NB4 (cell line): Measurements from ENCODE around the gene ATP6V0A4.

Source experiments
- MAX ChIP-seq: IDR thresholded peaks from 2 replicates; pipeline ENCODE4 v1.6.1; 2011; ENCODE audit warnings: low read depth, low read length
- MYC ChIP-seq: IDR thresholded peaks from 2 replicates; pipeline ENCODE4 v1.6.1; 2011; ENCODE audit warnings: low read depth, low read length
- POLR2A ChIP-seq: IDR thresholded peaks from 2 replicates; pipeline ENCODE4 v1.6.1; 2011; ENCODE audit warnings: mild to moderate bottlenecking; ENCODE audit not compliant: insufficient read length; ENCODE audit errors: extremely low read depth
- TF ChIP-seq, protein P1 (sequence below): IDR thresholded peaks from one replicate; pipeline ENCODE4 v1.5.1; 2012; ENCODE audit warnings: low read depth, low read length

GRCh38 chr7:138773817-138774216 lies 24.2 kb downstream of the ATP6V0A4 start:
- TF ChIP-seq, protein P1, sequence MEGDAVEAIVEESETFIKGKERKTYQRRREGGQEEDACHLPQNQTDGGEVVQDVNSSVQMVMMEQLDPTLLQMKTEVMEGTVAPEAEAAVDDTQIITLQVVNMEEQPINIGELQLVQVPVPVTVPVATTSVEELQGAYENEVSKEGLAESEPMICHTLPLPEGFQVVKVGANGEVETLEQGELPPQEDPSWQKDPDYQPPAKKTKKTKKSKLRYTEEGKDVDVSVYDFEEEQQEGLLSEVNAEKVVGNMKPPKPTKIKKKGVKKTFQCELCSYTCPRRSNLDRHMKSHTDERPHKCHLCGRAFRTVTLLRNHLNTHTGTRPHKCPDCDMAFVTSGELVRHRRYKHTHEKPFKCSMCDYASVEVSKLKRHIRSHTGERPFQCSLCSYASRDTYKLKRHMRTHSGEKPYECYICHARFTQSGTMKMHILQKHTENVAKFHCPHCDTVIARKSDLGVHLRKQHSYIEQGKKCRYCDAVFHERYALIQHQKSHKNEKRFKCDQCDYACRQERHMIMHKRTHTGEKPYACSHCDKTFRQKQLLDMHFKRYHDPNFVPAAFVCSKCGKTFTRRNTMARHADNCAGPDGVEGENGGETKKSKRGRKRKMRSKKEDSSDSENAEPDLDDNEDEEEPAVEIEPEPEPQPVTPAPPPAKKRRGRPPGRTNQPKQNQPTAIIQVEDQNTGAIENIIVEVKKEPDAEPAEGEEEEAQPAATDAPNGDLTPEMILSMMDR, result no peak
- TF ChIP-seq POLR2A (no peak), MAX (no peak), MYC (no peak)
